Breast epithelium (tissue), 3 donors: ENCODE results near the gene SNTG2.

Experiments used
- POLR2A ChIP-seq: fragments of 450-650 bp; IDR thresholded peaks from one replicate; pipeline ENCODE4 v1.6.1; 2016; ENCODE audit warnings: antibody characterized with exemption, mild to moderate bottlenecking, moderate library complexity
- POLR2AphosphoS5 ChIP-seq, 3 donors: sonication (generic); formaldehyde crosslinking; IDR thresholded peaks; one replicate each; pipeline ENCODE4 v1.6.1; 2017; ENCODE audit warnings: antibody characterized with exemption in 3 of 3
- TF ChIP-seq, protein P1 (sequence below), 3 donors: fragments of 450-650 bp; IDR thresholded peaks; one replicate each; pipeline ENCODE4 v1.5.1; 2016 to 2017; ENCODE audit warnings: antibody characterized with exemption in 3 of 3, mild to moderate bottlenecking in 3 of 3, moderate library complexity in 3 of 3

DNA sequence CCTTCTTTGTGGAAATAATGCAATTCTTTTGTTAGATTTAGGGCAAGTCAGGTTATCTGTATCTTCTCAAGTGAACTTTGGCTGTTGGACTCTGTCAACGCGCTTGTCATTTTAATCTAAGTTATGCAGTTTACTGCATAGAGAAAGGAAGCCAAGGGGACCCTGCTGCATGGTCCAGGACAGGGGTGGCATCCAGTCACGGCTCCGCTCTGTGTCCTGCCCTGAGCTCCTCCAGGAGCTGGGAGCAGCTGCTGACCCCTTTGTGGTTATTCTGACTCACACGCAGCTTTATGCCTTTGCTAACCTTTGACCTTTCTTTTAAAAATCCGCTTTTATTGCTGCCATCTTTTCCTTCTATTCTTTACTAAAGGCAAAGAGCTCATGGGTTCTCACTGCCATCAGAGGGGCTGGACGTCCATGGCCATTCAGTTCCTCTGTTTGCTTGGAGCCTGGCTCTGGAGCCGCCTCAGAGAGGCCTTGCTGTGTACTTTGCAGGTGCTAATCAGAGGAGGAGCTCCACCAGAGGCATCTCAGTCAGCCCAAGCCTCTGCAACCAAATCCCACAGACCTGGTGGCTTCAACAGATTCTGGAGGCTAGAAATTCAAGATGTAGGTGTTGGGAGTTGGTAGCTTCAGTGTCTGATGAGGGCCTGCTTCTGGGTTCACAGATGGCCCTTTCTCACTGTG, 39.3 kb downstream of the SNTG2 start:
- TF ChIP-seq, protein P1, sequence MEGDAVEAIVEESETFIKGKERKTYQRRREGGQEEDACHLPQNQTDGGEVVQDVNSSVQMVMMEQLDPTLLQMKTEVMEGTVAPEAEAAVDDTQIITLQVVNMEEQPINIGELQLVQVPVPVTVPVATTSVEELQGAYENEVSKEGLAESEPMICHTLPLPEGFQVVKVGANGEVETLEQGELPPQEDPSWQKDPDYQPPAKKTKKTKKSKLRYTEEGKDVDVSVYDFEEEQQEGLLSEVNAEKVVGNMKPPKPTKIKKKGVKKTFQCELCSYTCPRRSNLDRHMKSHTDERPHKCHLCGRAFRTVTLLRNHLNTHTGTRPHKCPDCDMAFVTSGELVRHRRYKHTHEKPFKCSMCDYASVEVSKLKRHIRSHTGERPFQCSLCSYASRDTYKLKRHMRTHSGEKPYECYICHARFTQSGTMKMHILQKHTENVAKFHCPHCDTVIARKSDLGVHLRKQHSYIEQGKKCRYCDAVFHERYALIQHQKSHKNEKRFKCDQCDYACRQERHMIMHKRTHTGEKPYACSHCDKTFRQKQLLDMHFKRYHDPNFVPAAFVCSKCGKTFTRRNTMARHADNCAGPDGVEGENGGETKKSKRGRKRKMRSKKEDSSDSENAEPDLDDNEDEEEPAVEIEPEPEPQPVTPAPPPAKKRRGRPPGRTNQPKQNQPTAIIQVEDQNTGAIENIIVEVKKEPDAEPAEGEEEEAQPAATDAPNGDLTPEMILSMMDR (IDR thresholded peaks at IDR 0.05) = no peak
- no peak for TF ChIP-seq POLR2A
- TF ChIP-seq POLR2AphosphoS5 (IDR thresholded peaks at IDR 0.05) = no peak
